GM12872 (cell line): ENCODE measurements around the gene AHCYL2.
A peak's percentile ranks its signal among the peaks of the same experiment; 100 is the strongest.

Source experiments
- CTCF ChIP-seq: IDR thresholded peaks from 3 replicates; pipeline ENCODE4 v1.5.1; 2011; ENCODE audit warnings: low read depth, mild to moderate bottlenecking, low read length, moderate library complexity; ENCODE audit not compliant: insufficient read depth

The AHCYL2 gene

GRCh38 chr7:129341212-129341611 lies 116.4 kb downstream of the AHCYL2 start:
- TF ChIP-seq CTCF: no peak

- TF ChIP-seq CTCF: no peak
Observed at GRCh38 chr7:129341816-129342806, 117.3 kb downstream of the AHCYL2 start.

GRCh38 chr7:129343099-129343700 lies 118.4 kb downstream of the AHCYL2 start:
- peak; percentile 64 for TF ChIP-seq CTCF

GRCh38 chr7:129347330-129347729 lies 122.5 kb downstream of the AHCYL2 start:
- TF ChIP-seq CTCF: no peak

- no peak for TF ChIP-seq CTCF
Observed at GRCh38 chr7:129348023-129348740, 123.4 kb downstream of the AHCYL2 start.

GRCh38 chr7:129351320-129351719 lies 126.5 kb downstream of the AHCYL2 start:
- no peak for TF ChIP-seq CTCF
